Large intestine (tissue), 3 donors: ENCODE results near the gene CCDC137. TPM values are rescaled to one million over a fixed set of nuclear protein-coding genes. Genes with fewer than 3 reads are reported as not detected.
A peak's percentile ranks its signal among the peaks of the same experiment; 100 is the strongest.
"Not testable (repeated sequence)": the region's sequence is repeated elsewhere in the genome, so short reads cannot be mapped to it uniquely, and the experiment has no call there.

ENCODE experiments used
- DNase-seq, 2 donors: peaks; one replicate each; pipeline versions ENCODE4 v3.0.0 to v3.0.0-alpha.2; 2013
- H3K27ac ChIP-seq: one replicate; pipeline ENCODE4 v1.5.1; 2013; ENCODE audit warnings: low read length
- H3K27me3 ChIP-seq: 2 replicates; pipeline ENCODE4 v1.6.1; 2013; ENCODE audit warnings: low read length; ENCODE audit not compliant: control insufficient read depth, insufficient read depth
- H3K36me3 ChIP-seq: 2 replicates; pipeline ENCODE4 v1.6.1; 2013; ENCODE audit warnings: low read length; ENCODE audit not compliant: control insufficient read depth, insufficient read depth
- H3K4me1 ChIP-seq: one replicate; pipeline ENCODE4 v1.6.1; 2013; ENCODE audit warnings: low read length; ENCODE audit not compliant: control insufficient read depth, insufficient read depth
- H3K4me3 ChIP-seq: one replicate; pipeline ENCODE4 v1.5.1; 2013; ENCODE audit warnings: low read length
- H3K9me3 ChIP-seq: one replicate; pipeline ENCODE4 v1.6.1; 2013; ENCODE audit warnings: mild to moderate bottlenecking, low read depth, low read length, moderate library complexity; ENCODE audit not compliant: control insufficient read depth
- WGBS: methylation state at CpG from one replicate; pipeline ENCODE4 v1.1.5; 2013; ENCODE audit warnings: low lambda C conversion rate; ENCODE audit not compliant: insufficient coverage; 5-methylcytosine and 5-hydroxymethylcytosine counted together
- polyA plus RNA-seq: library from polyadenylated mRNA; unstranded; fragments of 120-200 nt; gene quantifications from one replicate; pipeline ENCODE4 v1.2.1, GENCODE V29; 2013

The CCDC137 gene
- polyA plus RNA-seq, 1 donor: 19.5 TPM

DNA sequence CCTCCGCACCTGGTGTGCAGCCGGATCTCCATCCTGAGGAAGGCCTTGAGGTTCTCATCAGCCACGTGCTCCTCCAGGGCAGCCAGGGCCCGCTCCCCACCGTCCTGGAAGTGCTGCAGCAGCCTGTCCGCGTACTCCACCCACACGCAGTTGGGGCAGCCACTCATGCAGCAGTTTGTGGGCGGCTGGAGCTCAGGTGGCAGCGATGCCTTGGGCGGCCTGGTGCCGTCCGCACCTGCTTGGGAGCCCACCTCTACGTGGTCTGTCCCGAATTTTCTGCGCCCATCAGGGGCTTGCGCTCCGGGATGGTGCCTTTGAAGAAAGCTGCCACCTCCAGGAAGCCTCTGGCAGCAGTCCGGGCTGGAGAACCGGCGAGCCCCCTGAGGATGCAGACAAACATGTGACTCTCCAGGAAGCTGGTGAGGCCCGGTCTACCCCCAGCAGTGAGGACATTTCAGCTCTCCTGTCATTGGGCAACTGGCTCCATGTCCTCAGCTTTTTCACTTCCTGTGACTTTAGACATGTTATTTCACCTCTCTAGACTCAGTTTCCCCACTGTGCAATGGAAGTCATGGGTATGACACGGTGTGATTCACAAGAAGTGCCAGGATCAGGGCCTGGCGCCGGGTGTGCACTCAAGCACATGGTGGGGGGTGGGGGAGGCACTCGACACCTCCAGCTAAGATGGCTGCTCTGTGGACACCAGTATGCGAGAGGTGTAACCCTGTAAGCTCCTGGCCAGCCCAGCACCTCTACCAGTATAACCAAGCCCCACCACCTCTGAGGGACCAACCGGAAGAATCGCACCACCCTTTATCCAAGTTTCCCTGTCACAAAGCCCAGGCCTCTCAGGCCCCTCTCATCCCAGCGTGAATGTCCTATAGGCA lies 1.1 kb upstream of the CCDC137 start:
- Histone ChIP-seq H3K36me3 (peaks cover 17% of the 10 kb centered on the region), H3K9me3 (peaks cover 3% of the 10 kb centered on the region), H3K4me3 (peak overlapping the region; percentile 86), H3K27me3 (no peaks in the 10 kb centered on the region), H3K4me1 (peaks cover 10% of the 10 kb centered on the region), H3K27ac (peak overlapping the region; percentile 56)
- DNase-seq: peak in 1 of 2 donors; percentile 28
- no CpG with 5 or more reads among the region's 30 CpGs for WGBS

DNA sequence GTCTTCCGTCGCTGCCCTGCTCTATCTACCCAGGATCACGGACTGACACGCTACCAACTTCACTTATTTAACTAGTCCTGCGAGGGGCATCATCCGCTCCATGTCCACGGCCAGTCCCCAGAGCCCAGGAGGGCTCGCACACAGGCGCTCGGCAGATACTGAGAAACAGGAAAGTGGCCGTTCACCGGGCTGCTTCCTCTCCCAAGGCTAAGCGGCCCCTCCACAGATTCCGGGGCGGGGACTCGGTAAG lies 520 bp upstream of the CCDC137 start:
- no CpG with 5 or more reads among the region's 16 CpGs for whole genome bisulfite sequencing
- Histone ChIP-seq H3K27me3 (no peaks in the 10 kb centered on the region), H3K27ac (peak overlapping the region; percentile 56), H3K4me1 (peaks cover 10% of the 10 kb centered on the region), H3K4me3 (peak overlapping the region; percentile 86), H3K9me3 (peaks cover 3% of the 10 kb centered on the region), H3K36me3 (peaks cover 20% of the 10 kb centered on the region)
- DNase-seq: no peak

DNA sequence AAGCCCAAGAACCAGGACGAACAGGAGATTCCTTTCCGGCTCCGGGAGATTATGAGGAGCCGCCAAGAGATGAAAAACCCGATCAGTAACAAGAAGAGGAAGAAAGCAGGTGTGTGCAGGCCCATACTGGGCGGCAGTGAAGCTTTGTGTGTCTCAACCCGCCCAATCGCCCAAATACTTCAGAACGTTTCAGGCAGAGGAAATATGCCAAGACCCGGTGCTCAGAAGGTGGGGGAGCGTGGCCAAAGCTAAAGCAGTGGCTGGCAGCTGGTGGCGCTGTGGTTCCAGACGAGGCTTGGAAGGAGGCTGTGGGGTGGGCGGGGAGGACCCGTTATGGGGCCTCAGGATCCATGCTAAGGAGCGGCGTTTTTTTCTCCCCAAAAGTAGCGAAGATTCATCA lies 1.2 kb downstream of the CCDC137 start:
- no peak overlapping the region for H3K27ac ChIP-seq
- WGBS: 100% methylated on average over 3 of the region's 18 CpGs
- no peaks in the 10 kb centered on the region for H3K27me3 ChIP-seq
- H3K9me3 ChIP-seq: peaks cover 3% of the 10 kb centered on the region
- peaks cover 10% of the 10 kb centered on the region for H3K4me1 ChIP-seq
- peak overlapping the region; percentile 86 for H3K4me3 ChIP-seq
- H3K36me3 ChIP-seq: peaks cover 38% of the 10 kb centered on the region
- no peak for DNase-seq

DNA sequence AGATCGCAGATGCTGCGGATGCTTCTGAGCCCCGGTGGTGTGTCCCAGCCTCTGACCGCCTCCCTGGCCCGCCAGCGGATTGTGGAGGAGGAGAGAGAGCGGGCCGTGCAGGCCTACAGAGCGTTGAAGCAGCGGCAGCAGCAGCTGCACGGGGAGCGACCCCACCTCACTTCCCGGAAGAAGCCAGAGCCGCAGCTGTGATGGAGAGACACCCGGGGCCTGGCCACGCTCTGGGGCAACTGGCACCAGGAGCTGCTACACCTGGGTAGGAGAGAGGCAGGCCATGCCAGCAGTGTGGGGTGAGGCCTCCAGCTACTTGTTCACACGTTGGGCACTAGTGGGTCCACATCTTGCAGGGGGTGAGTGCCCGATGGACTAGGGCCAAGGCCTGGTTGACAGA lies 6.0 kb downstream of the CCDC137 start:
- peaks cover 53% of the 10 kb centered on the region for H3K36me3 ChIP-seq
- DNase-seq: no peak
- no peak overlapping the region for H3K4me3 ChIP-seq
- no peaks in the 10 kb centered on the region for H3K9me3 ChIP-seq
- H3K27ac ChIP-seq: no peak overlapping the region
- H3K4me1 ChIP-seq: no peaks in the 10 kb centered on the region
- WGBS: no CpG with 5 or more reads among the region's 18 CpGs
- no peaks in the 10 kb centered on the region for H3K27me3 ChIP-seq

DNA sequence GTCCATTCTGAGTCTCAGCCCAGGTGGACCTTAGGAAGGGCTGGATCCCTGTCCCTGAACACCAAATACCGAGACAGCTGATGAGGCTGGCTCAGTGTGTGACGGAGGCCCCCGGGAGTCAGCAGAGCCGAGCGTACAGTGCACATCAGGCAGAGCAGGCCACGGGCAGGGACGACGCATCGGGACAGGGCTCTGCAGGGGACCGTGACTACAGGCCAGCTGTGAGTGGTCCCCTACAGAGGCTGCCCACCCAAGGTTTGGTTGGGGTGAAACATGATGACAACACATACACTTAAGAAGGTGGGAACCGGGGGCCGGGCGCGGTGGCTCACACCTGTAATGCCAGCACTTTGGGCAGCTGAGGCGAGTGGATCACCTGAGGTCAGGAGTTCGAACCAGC lies 6.4 kb downstream of the CCDC137 start:
- no peaks in the 10 kb centered on the region for H3K9me3 ChIP-seq
- H3K27ac ChIP-seq: no peak overlapping the region
- WGBS: no CpG with 5 or more reads among the region's 16 CpGs
- H3K27me3 ChIP-seq: no peaks in the 10 kb centered on the region
- H3K4me1 ChIP-seq: no peaks in the 10 kb centered on the region
- no peak for DNase-seq
- H3K36me3 ChIP-seq: peaks cover 53% of the 10 kb centered on the region
- no peak overlapping the region for H3K4me3 ChIP-seq

DNA sequence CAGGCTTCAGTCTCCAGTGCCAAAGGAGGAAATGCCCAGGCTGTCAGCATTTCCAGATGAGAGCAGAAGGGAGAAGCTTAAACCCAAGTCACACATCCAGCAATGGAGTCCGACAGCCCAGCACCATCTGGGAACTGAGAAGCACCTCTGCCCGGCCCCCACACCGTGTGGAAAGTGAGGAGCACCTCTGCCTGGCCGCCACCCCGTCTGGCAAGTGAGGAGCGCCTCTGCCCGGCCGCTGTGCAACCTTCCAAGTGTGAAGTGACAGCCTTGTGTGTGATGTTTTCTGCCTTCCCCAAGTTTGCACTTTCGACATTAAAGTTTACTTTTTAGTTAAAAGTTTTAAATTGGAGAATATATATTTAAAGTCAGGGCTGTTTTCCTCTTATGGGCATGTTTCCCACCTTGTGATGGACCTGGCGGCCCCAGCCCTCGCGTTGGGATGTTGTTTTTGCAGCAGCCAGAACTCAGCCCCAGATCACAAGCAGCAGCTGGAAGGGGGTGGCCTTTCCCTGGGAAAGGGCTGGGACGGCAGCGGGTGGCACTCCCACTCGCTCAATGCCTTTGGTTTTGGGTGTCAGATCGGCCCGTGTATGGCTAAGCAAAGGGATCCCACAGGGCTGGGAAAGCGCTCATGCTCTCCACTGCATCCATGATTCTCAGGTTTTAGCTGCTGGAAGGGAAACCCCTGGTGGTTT lies 7.2 kb downstream of the CCDC137 start:
- no peak for DNase-seq
- Histone ChIP-seq H3K36me3 (peaks cover 48% of the 10 kb centered on the region), H3K4me3 (no peak overlapping the region), H3K27ac (no peak overlapping the region), H3K9me3 (no peaks in the 10 kb centered on the region), H3K4me1 (no peaks in the 10 kb centered on the region), H3K27me3 (no peaks in the 10 kb centered on the region)
- no CpG with 5 or more reads among the region's 18 CpGs for WGBS

DNA sequence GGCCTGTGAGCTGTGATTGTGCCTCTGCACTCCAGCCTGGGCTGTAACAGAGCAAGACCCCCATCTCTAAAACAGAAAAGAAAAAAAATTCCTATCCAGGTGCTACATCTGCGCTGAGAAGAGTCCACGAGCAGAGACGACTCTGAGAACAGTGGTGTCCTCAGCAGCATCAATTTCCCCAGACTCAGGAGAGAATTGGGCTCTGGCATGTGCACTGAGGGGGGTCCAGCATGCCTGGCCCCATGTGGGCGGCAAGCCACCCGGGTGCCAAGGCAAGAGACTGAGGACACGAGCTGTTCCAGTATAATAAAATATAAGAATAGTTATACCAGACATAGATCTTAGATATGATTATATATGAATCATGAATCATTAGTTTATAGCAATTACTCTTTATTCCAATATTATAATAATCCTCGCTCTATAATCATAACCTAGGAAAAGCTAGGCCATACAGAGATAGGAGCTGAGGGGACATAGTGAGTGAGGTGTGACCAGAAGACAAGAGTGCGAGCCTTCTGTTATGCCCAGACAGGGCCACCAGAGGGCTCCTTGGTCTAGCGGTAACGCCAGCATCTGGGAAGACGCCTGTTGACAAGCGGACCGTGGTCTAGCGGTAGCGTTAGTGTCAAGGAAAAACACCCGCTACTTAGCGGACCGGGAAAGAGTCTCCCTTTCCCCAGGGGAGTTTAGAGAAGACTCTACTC lies 9.1 kb downstream of the CCDC137 start:
- not testable (repeated sequence) for H3K27me3 ChIP-seq, H3K4me1 ChIP-seq, H3K4me3 ChIP-seq, H3K27ac ChIP-seq, H3K9me3 ChIP-seq, DNase-seq
- peaks cover 37% of the 10 kb centered on the region for H3K36me3 ChIP-seq
- WGBS: no CpG with 5 or more reads among the region's 18 CpGs

DNA sequence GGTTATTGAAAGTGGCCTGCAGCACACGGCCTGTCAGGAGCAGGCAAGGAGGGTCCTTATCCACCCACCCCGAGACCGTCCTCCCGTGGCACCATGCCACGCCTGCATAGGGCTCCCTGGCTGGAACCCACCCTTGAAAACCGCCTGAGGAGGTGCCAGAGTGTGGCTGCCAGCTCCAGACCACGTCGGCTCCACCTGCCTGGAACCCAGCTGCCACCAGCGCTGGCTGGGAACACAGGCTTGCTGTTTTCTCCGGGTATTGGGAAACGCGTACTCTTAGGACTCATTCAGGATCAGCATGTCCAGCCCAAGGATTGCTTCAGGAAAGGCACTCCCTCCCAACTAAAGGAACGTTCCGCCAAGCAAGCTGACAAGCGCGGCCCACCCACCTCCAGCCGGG lies 10.4 kb downstream of the CCDC137 start:
- Histone ChIP-seq H3K4me1 (no peaks in the 10 kb centered on the region), H3K27me3 (no peaks in the 10 kb centered on the region), H3K9me3 (no peaks in the 10 kb centered on the region), H3K27ac (no peak overlapping the region), H3K36me3 (peaks cover 36% of the 10 kb centered on the region), H3K4me3 (no peak overlapping the region)
- WGBS: no CpG with 5 or more reads among the region's 17 CpGs
- no peak for DNase-seq

DNA sequence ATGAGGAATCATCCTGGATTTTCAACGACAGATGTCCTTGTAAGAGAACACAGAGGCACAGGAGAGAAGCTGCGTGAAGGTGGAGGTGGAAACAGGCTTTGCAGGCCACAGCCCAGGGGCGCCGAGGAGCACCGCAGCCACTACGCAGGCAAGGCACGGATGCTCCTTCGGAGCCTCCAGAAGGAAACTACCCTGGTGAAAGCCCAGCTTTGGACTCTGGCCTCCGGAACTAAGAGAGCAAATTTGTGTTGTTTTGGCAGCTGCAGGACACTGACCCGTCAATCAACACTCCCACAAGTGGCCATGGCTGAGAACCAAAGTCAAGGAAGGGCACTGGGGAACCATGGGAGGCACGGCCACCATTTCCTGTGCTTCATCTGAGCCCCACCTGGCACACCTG lies 13.6 kb downstream of the CCDC137 start:
- Histone ChIP-seq H3K4me3 (no peak overlapping the region), H3K27me3 (no peaks in the 10 kb centered on the region), H3K36me3 (peaks cover 9% of the 10 kb centered on the region), H3K27ac (no peak overlapping the region), H3K4me1 (peaks cover 10% of the 10 kb centered on the region), H3K9me3 (no peaks in the 10 kb centered on the region)
- WGBS: no CpG with 5 or more reads among the region's 11 CpGs
- DNase-seq: no peak

DNA sequence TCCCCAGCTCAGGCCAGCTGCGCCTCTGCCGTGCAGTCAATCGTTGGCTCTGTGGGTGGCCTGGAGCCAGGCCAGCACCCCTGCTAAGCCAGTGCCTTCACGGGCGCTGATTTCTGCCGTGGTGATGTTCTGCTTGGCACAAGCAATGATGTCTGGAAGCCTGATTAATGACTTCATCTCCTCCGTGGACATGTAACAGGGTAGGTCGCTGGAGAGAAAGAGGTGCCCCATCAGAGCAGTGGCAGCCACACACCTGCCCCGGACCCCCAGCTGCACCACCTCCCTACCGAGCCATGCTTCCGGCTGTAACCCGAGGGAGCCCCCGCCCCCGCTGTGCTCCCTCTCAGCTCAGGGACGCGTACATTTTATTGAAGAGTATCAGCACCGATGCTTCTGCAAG lies 15.1 kb downstream of the CCDC137 start:
- Histone ChIP-seq H3K27me3 (no peaks in the 10 kb centered on the region), H3K9me3 (no peaks in the 10 kb centered on the region), H3K27ac (no peak overlapping the region), H3K4me3 (no peak overlapping the region), H3K4me1 (peaks cover 15% of the 10 kb centered on the region), H3K36me3 (peaks cover 21% of the 10 kb centered on the region)
- WGBS: no CpG with 5 or more reads among the region's 17 CpGs
- DNase-seq: no peak
